ENCODE results near the gene TWIST1.

The TWIST1 gene

GRCh38 chr7:19117091-19117869 is at the start of gene TWIST1:
TWIST1 (minus strand) TSS chr7:19117636; CDS start chr7:19117321, 315 bp downstream.
- peak in 1 of 2 experiments; percentile 56 for DNase-seq

GRCh38 chr7:19161671-19162070 is 44.2 kb upstream of the TWIST1 start:
- DNase-seq, result no peak

- DNase-seq, result no peak
Measured at GRCh38 chr7:19146699-19147098, 29.3 kb upstream of the TWIST1 start.

DNA sequence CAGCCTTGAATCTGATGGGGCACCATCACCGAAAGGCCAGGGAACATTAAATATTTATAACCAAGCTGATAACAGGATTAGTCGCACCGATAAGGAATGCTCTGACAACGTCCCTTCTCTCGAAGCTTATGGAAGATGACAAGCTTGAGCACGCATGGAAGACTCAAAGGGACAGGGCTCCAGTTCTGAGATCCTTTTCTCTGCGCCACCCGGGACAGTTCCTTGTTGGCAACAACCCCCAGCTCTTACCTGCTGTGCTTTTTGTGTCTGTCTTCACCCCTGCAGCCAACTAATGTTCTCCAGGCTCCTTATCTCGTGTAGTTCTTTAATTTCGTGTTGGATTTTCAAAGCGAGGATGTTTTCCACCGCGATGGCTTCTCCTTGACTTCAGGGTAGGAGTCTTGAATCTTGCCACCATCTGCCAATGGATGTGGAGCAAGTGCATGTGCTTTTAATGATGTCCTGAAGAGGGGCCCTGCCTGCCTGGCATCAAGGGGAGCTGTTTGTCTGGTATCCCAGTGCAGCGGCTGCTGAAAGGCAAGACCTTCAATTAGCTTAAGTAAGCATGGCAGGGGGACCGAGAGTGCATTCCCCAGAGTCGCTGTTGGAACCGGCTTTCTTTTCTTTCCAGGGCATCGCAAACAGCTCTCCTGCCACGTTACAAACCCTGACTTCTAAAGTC is 28.1 kb upstream of the TWIST1 start:
- no peak for DNase-seq

- DNase-seq, result no peak
Measured at GRCh38 chr7:19144661-19145433, 27.4 kb upstream of the TWIST1 start, which contains the start of gene FERD3L. FERD3L (minus strand) TSS chr7:19145421; CDS start chr7:19145362, 59 bp downstream.

- no peak for DNase-seq
Measured at GRCh38 chr7:19143881-19144574, 26.6 kb upstream of the TWIST1 start.

- DNase-seq, result no peak
Measured at GRCh38 chr7:19139706-19140327, 22.4 kb upstream of the TWIST1 start.

- no peak for DNase-seq
Measured at GRCh38 chr7:19133886-19134285, 16.4 kb upstream of the TWIST1 start.

- DNase-seq, result no peak
Measured at GRCh38 chr7:19133390-19133789, 16.0 kb upstream of the TWIST1 start.

DNA sequence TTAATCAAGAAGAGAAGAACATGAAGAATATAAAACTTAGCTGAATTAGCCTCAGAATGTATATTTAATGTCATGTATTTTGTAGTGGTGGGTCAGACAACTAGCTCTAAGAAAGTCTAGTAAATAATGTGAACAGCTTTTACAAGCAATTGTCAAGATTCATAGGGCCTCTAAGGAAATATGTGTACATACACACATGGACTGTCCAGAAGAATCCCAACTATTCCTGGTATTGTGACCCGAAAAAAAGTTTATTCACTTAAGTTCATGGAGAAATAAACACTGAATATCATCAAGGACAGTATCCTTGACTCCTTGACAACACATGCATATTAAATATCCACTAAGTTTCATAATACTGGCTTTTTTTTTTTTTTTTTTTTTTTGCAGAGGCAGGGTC is 11.4 kb upstream of the TWIST1 start:
- no peak for DNase-seq

DNA sequence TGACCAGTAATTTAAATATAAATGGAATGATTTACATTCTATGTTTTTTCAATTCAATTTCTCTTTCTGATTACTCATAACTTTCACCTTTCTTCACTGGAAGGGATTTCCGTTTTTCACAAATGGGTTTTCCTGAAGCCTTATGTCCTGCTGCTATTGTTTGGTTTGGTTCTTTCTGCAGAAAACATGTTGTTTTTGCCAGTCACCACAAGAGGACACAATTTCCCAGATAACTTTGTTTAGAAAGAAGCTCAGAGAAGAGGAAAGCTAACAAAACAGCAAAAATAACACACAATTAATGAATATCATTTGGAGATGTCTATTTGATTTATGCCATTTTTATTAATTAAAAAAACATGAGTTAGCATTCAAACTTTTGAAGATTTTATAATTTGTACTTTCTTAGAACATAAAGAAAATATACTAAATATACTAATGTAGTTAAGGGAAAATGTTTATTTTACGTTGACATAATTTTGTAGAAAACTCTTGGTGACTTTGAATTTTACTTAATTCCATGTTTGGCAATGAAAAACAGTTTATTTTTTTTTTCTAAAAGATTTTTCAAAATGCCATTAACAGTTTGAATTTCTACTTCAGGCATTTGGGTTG is 4.6 kb upstream of the TWIST1 start:
- peak in 1 of 2 experiments; percentile 21 for DNase-seq

- DNase-seq, result no peak
Measured at GRCh38 chr7:19119870-19120486, 2.5 kb upstream of the TWIST1 start.

- no peak for DNase-seq
Measured at GRCh38 chr7:19119372-19119771, 1.9 kb upstream of the TWIST1 start.

DNA sequence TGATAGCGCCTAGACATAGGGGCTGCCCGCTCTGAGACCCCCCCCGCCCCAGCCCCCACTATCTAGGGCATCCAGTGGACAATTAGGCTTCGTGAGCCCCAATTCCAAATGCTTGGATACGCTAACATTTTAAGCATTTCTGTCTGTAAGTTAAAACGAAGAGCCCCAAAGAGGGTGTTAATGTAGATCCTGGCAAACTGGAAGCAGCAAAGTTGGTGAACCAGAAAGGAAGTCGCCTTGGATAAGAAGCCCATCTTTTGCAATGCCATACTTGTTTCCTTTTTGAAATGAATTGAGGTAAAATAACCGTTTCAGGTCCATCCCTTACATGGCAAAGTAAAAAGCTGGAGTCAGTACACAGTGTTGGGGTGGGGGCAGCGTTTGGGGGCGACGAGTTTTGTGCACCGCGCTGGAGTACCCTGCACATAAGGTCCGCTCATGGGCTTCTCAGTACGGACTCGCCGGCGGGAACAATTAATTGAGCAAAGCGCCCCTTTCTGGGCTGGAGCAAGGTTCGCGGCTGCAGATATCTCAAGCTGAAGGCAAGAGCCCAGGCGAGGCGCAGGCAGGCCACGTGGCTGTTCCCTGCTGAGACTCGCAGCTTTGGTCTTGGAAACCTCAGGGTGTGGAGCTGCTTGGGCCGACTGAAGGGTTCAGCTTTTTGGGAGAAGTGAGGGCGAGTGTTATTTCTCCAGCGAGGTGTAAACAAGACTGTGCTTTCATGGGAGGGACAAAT is 1.4 kb upstream of the TWIST1 start:
- no peak for DNase-seq

DNA sequence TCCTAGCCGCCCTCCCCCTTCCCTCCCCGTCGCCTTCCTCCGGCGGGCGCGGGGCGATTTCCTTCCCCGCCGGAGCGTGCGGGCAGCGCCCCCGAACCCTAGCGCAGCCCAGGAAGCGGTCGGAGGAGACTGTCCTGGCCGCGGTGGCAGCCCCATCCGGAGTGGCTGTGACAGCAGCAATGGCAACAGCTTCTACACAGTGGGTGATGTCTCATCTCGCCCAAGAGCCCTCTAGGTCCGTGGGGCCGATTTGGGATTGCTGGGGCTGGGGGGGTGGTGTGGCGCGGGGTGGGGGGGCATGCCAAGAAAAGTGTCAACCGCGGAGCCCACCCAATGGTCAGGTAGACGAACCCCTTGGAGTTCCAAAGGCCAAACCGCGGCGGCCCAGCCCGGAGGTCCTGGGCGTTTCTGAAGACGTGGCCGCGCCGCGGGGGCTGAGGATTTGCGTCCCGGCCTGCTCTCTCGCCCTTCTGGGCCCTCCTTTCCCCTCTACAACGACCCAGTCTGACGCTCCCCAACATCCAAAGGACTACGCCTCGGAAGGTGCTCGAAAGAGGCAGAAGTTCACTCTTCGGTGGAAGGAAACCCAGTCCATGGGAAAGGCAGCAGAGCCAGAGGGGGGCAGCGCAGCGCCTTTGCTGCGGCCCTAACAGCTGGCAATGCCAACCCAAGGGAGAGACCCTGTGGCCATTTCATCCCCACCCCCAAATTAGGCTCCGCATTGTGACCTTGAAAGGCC is 603 bp upstream of the TWIST1 start:
- no peak for DNase-seq

- peak in 1 of 2 experiments; percentile 56 for DNase-seq
Measured at GRCh38 chr7:19116121-19117090, 1.0 kb downstream of the TWIST1 start.

GRCh38 chr7:19114551-19114855 is 2.9 kb downstream of the TWIST1 start:
- no peak for DNase-seq

DNA sequence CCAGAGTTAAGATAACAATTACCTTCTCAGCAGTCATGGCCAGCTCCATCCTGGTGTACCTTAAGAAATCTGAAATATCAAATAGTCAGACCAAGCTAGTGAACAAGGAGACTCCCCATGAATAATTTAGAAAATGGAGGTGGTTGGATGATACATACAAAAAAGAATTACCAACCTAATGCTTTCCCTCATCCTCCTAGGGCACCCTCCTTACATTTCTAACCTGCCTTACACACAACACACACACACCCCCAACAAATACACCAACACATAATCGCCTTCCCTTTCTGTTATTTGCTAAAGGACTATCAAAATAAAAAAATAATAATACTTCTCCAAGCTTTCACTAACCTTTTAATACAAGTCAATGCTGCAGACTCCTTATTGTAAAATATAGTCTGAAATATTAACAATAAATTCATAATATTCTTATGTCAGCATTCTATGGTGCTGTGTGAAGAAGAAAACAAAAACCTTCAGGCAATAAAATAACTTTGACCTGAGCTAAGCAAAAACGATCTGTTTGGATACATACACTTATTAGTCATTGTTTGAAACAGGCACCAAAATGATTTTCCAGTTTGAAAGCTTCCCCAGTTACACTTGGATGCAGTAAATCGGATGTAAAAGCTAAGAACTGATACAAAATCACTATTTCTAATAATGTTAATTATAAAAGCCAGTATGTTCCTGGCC is 3.4 kb downstream of the TWIST1 start:
- DNase-seq, result no peak
